SK-N-SH treated with all-trans-retinoic acid at 6 μM for 48 hours (cell line): Measurements from ENCODE around the gene FRMD3.

Experiments used
- ATAC-seq: fragments of 200-7000 bp; cut with Tn5 transposase; 3 replicates; pipeline ENCODE4 v1.9.1; 2020; ENCODE audit warnings: mild to moderate bottlenecking, moderate library complexity
- ARNTL ChIP-seq: fragments of 450-650 bp; formaldehyde crosslinking; IDR thresholded peaks from 2 replicates; pipeline ENCODE4 v1.5.0; 2020; ENCODE audit warnings: low read depth, mild to moderate bottlenecking, moderate library complexity, borderline replicate concordance
- BACH2 ChIP-seq: fragments of 250-450 bp; sonication (Bioruptor Pico); IDR thresholded peaks from 2 replicates; pipeline ENCODE4 v1.9.0; 2021; ENCODE audit warnings: mild to moderate bottlenecking, borderline replicate concordance
- CSDC2 ChIP-seq: fragments of 250-450 bp; sonication (Bioruptor Pico); IDR thresholded peaks from 2 replicates; pipeline ENCODE4 v1.5.0; 2020; ENCODE audit warnings: mild to moderate bottlenecking, moderate library complexity
- ESRRG ChIP-seq: fragments of 250-450 bp; sonication (Bioruptor Pico); IDR thresholded peaks from 2 replicates; pipeline ENCODE4 v1.6.1; 2021; ENCODE audit warnings: mild to moderate bottlenecking
- GLIS3 ChIP-seq: fragments of 250-450 bp; sonication (Bioruptor Pico); IDR thresholded peaks from 2 replicates; pipeline ENCODE4 v1.5.0; 2020; ENCODE audit warnings: mild to moderate bottlenecking, moderate library complexity
- ISL1 ChIP-seq: fragments of 250-450 bp; sonication (Bioruptor Pico); IDR thresholded peaks from 2 replicates; pipeline ENCODE4 v2.1.2; 2022; ENCODE audit warnings: mild to moderate bottlenecking, moderate library complexity
- OSR1 ChIP-seq: fragments of 250-450 bp; sonication (Bioruptor Pico); IDR thresholded peaks from 2 replicates; pipeline ENCODE4 v1.8.0; 2022; ENCODE audit warnings: moderate library complexity, mild to moderate bottlenecking, inconsistent platforms
- PATZ1 ChIP-seq: fragments of 250-450 bp; sonication (Bioruptor Pico); IDR thresholded peaks from 2 replicates; pipeline ENCODE4 v1.8.0; 2020; ENCODE audit warnings: mild to moderate bottlenecking, moderate library complexity, borderline replicate concordance
- POU6F1 ChIP-seq: fragments of 250-450 bp; sonication (Bioruptor Pico); IDR thresholded peaks from 2 replicates; pipeline ENCODE4 v1.8.0; 2021; ENCODE audit warnings: low read depth, mild to moderate bottlenecking, moderate library complexity, borderline replicate concordance
- PPARA ChIP-seq: fragments of 250-450 bp; sonication (Bioruptor Pico); IDR thresholded peaks from 2 replicates; pipeline ENCODE4 v1.5.0; 2020; ENCODE audit warnings: mild to moderate bottlenecking, borderline replicate concordance
- RARB ChIP-seq: fragments of 250-450 bp; sonication (Bioruptor Pico); IDR thresholded peaks from 2 replicates; pipeline ENCODE4 v1.8.0; 2021; ENCODE audit warnings: mild to moderate bottlenecking, moderate library complexity
- SNAI2 ChIP-seq: fragments of 250-450 bp; sonication (Bioruptor Pico); IDR thresholded peaks from 2 replicates; pipeline ENCODE4 v1.5.0; 2020; ENCODE audit warnings: mild to moderate bottlenecking, moderate library complexity
- TCF4 ChIP-seq: fragments of 250-450 bp; sonication (Bioruptor Pico); IDR thresholded peaks from 2 replicates; pipeline ENCODE4 v1.8.0; 2021; ENCODE audit warnings: mild to moderate bottlenecking, moderate library complexity, borderline replicate concordance
- TSHZ2 ChIP-seq: fragments of 250-450 bp; sonication (Bioruptor Pico); IDR thresholded peaks from 2 replicates; pipeline ENCODE4 v1.5.0; 2020; ENCODE audit warnings: mild to moderate bottlenecking, moderate library complexity
- ZC3H10 ChIP-seq: fragments of 250-450 bp; sonication (Bioruptor Pico); IDR thresholded peaks from 2 replicates; pipeline ENCODE4 v1.5.1; 2021; ENCODE audit warnings: mild to moderate bottlenecking, moderate library complexity
- ZFP3 ChIP-seq: fragments of 250-450 bp; sonication (Bioruptor Pico); IDR thresholded peaks from 2 replicates; pipeline ENCODE4 v1.5.0; 2020; ENCODE audit warnings: mild to moderate bottlenecking, moderate library complexity
- ZNF565 ChIP-seq: fragments of 450-650 bp; formaldehyde crosslinking; conservative IDR thresholded peaks from 2 replicates; pipeline ENCODE4 v1.5.0; 2020; ENCODE audit warnings: low read depth, mild to moderate bottlenecking, moderate library complexity
- ZNF70 ChIP-seq: fragments of 450-650 bp; formaldehyde crosslinking; IDR thresholded peaks from 2 replicates; pipeline ENCODE4 v1.5.0; 2020; ENCODE audit warnings: mild to moderate bottlenecking, moderate library complexity
- ZNF8 ChIP-seq: fragments of 450-650 bp; formaldehyde crosslinking; IDR thresholded peaks from 2 replicates; pipeline ENCODE4 v1.5.0; 2020; ENCODE audit warnings: mild to moderate bottlenecking, moderate library complexity
- TF ChIP-seq, protein P1 (sequence below): fragments of 250-450 bp; sonication (Bioruptor Pico); IDR thresholded peaks from 2 replicates; pipeline ENCODE4 v1.5.1; 2020; ENCODE audit warnings: low read depth, mild to moderate bottlenecking, moderate library complexity
- TF ChIP-seq, protein P2 (sequence below): fragments of 250-450 bp; sonication (Bioruptor Pico); IDR thresholded peaks from 2 replicates; pipeline ENCODE4 v1.5.1; 2021; ENCODE audit warnings: mild to moderate bottlenecking, moderate library complexity

Gene FRMD3

GRCh38 chr9:83367326-83367725 is 170.9 kb downstream of the FRMD3 start:
- TF ChIP-seq, protein P1, sequence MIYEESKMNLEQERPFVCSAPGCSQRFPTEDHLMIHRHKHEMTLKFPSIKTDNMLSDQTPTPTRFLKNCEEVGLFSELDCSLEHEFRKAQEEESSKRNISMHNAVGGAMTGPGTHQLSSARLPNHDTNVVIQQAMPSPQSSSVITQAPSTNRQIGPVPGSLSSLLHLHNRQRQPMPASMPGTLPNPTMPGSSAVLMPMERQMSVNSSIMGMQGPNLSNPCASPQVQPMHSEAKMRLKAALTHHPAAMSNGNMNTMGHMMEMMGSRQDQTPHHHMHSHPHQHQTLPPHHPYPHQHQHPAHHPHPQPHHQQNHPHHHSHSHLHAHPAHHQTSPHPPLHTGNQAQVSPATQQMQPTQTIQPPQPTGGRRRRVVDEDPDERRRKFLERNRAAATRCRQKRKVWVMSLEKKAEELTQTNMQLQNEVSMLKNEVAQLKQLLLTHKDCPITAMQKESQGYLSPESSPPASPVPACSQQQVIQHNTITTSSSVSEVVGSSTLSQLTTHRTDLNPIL (CRISPR knock-in tag), result no peak
- TF ChIP-seq POU6F1 (CRISPR knock-in tag) (no peak), TSHZ2 (CRISPR knock-in tag) (no peak), ZNF8 (no peak), OSR1 (CRISPR knock-in tag) (no peak), CSDC2 (CRISPR knock-in tag) (no peak), RARB (CRISPR knock-in tag) (no peak), ZC3H10 (CRISPR knock-in tag) (no peak), ZNF70 (CRISPR knock-in tag) (no peak), PATZ1 (CRISPR knock-in tag) (no peak), TCF4 (CRISPR knock-in tag) (no peak), ARNTL (CRISPR knock-in tag) (no peak), GLIS3 (CRISPR knock-in tag) (no peak), ZFP3 (CRISPR knock-in tag) (no peak), ISL1 (CRISPR knock-in tag) (no peak), PPARA (CRISPR knock-in tag) (no peak), ESRRG (no peak), SNAI2 (CRISPR knock-in tag) (no peak)
- TF ChIP-seq, protein P2, sequence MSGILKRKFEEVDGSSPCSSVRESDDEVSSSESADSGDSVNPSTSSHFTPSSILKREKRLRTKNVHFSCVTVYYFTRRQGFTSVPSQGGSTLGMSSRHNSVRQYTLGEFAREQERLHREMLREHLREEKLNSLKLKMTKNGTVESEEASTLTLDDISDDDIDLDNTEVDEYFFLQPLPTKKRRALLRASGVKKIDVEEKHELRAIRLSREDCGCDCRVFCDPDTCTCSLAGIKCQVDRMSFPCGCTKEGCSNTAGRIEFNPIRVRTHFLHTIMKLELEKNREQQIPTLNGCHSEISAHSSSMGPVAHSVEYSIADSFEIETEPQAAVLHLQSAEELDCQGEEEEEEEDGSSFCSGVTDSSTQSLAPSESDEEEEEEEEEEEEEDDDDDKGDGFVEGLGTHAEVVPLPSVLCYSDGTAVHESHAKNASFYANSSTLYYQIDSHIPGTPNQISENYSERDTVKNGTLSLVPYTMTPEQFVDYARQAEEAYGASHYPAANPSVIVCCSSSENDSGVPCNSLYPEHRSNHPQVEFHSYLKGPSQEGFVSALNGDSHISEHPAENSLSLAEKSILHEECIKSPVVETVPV, result no peak
- ATAC-seq, result no peak

DNA sequence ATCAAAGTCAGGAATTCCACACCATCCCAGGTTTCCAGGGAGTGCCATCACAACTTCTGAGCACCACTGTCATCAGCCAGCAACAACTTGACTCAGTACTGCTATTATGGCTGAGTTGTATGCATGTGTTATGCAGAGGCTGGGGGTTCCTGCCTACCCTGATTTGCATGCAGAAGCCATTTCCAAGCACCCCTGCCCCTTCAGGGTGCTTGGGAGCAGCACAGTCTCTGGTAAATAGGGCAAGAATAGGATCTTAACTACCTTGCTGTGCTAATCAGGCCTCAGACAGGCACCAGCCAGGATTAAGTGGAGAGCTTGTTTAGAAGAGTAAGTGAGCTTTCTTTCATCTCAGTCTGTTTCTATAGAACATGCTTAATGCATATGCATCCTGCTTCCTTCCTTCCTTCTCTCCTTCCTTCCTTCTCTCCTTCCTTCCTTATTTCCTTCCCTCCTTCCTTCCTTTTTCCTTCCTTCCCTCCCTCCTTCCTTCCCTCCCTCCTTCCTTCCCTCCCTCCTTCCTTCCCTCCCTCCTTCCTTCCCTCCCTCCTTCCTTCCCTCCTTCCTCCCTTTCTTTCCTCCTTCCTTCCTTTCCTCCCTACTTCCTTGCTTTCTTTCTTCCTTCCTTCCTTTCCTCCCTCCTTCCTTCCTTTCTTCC is 175.7 kb downstream of the FRMD3 start:
- TF ChIP-seq ESRRG (no peak), BACH2 (no peak), ZNF565 (CRISPR knock-in tag) (no peak), ARNTL (CRISPR knock-in tag) (no peak), ZNF8 (no peak), ZFP3 (CRISPR knock-in tag) (no peak), ZNF70 (CRISPR knock-in tag) (no peak), ZC3H10 (CRISPR knock-in tag) (no peak)
- TF ChIP-seq, protein P1 (CRISPR knock-in tag), result no peak

More for the DNA sequence above, 175.7 kb downstream of the FRMD3 start:
- ATAC-seq, result no peak
